ENCODE results near the gene BMP6.

Gene BMP6

DNA sequence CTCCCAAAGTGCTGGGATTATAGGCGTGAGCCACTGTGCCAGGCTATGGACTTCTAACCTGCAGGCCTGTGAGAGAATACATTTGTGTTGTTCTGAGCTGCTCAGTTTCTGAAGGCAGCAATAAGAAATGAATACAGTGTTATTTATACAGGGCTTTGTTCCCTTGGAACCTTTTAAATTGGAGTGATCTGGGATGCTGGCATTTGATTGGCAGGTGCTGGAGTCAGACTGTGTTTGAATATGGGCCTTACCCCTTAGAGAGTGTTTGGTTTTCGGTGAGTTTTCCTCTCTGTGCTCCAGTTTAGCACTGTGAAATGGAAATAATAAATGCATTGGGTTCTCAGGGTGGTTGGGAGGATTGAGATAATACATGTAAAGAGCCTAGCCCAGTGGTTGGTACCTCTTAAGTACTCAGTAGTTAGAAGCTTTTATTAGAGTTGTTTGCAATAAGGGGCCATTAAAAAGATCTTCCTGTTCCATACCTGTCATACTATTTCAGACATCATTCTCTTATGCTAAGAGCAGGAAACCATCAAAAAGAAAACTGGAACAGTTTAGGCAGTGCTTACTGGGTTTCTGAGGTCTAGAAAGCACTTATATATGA is 22.1 kb downstream of the BMP6 start:
- DNase-seq = no peak

DNA sequence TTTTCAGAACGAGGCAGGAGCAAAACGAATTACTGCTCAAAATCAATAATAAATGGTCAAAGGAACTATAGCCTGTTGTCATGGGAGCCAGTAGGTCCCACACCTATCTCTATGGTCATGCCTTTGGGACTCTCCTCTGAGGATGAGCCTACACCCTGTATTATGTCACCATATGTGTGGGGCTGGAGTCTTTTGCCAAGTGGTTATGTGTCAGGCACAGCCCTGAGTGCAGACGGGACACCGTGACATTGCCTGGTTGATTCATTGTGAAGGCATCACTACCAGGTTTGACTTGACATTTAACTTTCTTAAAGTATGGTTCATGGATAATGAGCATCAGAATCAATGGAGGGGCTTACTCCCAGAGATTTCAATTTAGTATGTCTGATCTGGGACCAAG is 23.6 kb downstream of the BMP6 start:
- no peak for DNase-seq

DNA sequence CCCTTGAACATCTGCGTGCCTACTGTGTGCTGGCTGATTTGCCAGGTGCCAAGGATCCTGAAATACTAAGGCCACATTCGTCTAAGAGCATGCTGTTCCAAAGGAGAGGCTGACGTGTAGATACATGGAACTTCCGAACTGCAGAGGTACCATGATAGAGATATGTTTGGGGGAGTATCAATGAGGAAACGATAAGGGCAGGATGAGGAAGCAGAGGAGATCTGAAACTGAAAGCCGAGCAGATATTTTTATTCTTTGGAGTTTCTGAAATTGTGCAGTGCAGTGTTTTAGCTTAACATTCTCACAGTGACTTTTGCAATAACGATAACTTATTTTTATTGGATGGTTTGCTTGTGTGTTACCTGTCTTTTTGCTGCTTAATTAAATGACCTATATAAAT is 24.3 kb downstream of the BMP6 start:
- DNase-seq = peak; percentile 60

- no peak for DNase-seq
These were observed 32.6 kb downstream of the BMP6 start for GRCh38 chr6:7758456-7758855.

GRCh38 chr6:7759320-7759719 is 33.4 kb downstream of the BMP6 start:
- no peak for DNase-seq

DNA sequence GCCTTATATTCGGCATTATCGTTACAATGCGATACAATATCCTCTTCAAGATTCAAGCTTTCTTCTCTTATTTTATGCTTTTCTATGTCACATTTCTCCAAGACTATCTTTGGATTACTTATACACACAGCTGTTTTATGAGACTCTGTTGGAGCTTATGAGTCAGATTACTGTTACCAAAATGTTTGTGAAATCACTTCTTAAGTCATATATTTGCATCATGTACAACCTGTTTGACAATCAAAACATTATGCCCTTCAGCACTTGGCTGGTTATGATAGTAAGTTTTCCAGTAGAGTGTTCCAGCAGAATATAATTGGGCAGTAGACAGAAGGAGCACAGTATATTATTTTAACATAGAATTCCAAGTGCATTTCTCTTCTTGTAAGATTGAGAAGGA is 35.2 kb downstream of the BMP6 start:
- DNase-seq = no peak

DNA sequence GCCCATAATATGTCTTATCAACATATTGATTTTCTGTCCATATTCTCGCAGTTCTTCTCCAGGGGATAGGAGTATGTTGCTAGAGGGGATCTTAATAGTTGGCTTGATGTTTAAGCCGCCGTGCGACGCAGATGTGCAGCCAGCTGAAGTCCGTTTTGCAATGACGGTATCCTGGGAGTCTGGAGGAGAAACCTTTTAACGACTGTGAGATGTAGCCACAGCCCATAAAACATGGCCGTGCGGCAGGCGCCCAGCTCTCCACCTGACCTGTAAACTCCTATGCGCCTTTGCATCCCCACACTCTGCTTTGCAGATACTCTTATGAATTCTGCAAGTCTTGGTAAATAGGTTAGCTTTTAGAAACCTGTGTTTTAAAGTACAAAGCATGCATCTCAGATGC is 36.9 kb downstream of the BMP6 start:
- no peak for DNase-seq

DNA sequence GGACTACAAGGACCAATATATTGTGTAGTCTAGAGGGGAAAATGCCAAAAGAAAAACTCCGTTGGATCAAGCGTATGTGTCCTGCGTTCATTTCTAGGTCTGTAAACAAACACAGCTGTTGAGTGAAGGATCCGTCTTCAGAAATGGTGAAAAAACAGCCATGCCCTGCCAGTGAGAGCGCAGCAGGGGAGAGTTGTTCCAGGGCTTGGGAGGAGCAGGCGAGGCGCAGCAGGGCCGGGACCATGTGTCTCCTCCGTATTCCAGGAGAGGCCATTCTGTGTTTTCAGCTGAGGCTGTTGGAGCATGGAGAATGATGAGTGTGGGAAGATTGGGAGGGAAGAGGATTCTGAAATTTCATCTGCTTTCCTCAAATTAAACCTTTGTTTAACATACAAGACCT is 38.0 kb downstream of the BMP6 start:
- no peak for DNase-seq

- DNase-seq = no peak
These were observed 39.9 kb downstream of the BMP6 start for GRCh38 chr6:7765575-7766325.

DNA sequence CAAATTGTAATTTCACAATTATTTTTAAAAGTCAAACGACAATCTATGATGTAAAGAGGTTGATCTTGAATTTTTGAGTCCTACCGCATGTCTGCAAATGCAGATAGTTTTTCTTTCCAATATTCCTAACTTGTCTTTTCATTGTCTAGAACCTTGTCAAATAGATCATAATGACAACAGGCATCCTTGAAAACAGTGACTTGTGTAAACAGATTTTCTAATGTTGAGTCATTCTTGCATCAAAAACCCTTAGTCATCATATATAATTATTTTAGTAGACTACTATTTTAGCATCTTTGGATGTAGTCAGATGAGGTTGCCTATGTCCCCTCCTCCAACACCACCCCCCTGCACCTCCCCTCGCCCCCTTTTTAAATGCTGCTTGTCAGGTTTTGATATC is 43.8 kb downstream of the BMP6 start:
- DNase-seq = no peak

GRCh38 chr6:7770111-7770510 is 44.2 kb downstream of the BMP6 start:
- DNase-seq = no peak

GRCh38 chr6:7770601-7771000 is 44.7 kb downstream of the BMP6 start:
- DNase-seq = no peak

DNA sequence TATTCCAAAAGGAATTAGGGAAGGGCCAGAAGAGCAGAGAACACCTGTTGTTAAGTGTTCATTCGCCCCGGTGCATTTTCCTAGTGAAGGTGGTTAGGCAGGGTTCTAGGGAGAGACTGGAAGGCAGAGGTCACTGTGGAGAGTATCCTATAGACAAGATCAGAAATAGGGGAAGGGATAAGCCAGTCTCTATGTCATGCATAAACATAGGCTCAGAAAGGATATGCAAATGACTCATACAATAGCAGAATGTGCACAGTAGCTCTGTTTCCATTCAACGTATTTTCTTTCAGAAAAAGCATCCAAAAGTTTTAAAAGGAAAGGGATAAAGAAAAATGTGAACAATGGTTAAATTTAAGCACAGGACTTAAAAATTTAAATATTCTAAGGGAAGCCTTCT is 47.4 kb downstream of the BMP6 start:
- DNase-seq = no peak

DNA sequence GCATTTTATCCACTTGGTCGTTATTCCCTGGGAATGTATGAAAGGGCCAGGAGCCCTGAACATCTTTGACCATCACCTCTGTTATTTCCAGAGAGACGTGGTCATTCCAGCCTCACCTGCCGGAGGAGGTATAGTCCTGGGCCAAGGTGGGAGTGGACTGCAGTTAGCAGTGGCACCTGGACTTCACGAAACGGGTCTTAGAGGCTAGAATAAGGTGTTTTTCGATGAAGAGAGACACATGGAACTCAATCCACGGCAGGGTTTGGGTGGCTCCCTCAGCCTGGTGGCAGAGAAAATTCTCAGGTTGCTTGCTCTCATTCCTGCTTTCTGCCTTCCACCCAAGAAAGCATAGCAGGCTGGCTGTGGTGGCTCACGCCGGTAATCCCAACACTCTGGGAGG is 48.0 kb downstream of the BMP6 start:
- DNase-seq = no peak

GRCh38 chr6:7776509-7776908 is 50.6 kb downstream of the BMP6 start:
- DNase-seq = no peak

GRCh38 chr6:7777074-7777473 is 51.2 kb downstream of the BMP6 start:
- no peak for DNase-seq

DNA sequence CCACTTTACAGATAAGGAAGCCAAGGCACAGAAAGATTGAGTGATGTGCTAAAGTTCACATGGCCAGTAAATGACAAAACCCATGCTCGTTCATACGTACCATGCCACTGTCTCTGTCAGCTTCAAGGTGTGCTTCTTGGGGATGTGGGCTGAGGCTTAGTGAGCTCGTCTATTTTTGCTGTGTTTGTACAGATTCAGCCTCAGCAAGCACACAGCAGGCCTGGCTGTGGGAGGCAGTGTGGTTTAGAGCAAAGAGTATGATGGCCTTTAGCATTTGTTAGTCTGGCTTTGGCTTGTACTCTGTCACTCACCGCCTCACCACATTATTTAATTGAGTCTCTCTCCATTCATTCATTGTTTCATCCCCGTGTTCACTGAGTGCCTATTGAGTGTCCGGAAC is 55.3 kb downstream of the BMP6 start:
- DNase-seq = no peak

- DNase-seq = no peak
These were observed 58.3 kb downstream of the BMP6 start for GRCh38 chr6:7784248-7784647.

GRCh38 chr6:7784706-7785105 is 58.8 kb downstream of the BMP6 start:
- no peak for DNase-seq

GRCh38 chr6:7785243-7786035 is 59.5 kb downstream of the BMP6 start:
- no peak for DNase-seq

- no peak for DNase-seq
These were observed 60.3 kb downstream of the BMP6 start for GRCh38 chr6:7786214-7786661.

GRCh38 chr6:7787137-7787608 is 61.3 kb downstream of the BMP6 start:
- no peak for DNase-seq

DNA sequence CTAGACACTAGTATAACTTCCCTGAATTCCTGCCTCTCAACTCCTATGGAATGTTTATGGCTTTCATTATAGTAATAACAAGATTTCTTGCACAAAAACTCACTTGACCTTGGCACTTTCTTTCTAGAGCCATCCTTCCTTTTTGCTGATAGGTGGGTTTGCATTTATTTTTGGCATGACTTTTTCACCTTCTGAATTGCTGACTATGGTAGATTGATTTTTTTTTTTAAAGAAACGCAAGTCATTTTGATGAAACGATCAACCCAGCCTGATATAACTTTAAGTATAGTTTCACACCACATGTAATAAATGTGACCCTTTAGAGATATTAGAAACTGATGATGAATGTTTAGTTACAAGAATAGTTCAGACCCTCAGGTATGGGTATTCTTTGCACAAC is 61.8 kb downstream of the BMP6 start:
- DNase-seq = no peak

GRCh38 chr6:7794509-7794908 is 68.6 kb downstream of the BMP6 start:
- DNase-seq = no peak
